Thyroid gland (tissue), 4 donors: ENCODE measurements around the gene CFAP221.

Experiments
- POLR2A ChIP-seq, 2 donors: fragments of 450-650 bp; IDR thresholded peaks; one replicate each; pipeline ENCODE4 v1.6.1; 2017; ENCODE audit warnings: antibody characterized with exemption in 2 of 2, mild to moderate bottlenecking in 2 of 2, moderate library complexity in 1 of 2
- TF ChIP-seq, protein P1 (sequence below), 6 experiments: fragments of 200-600 bp in 3 of 6; fragments of 450-650 bp in 3 of 6; sonication (generic) in 3 of 6; IDR thresholded peaks; one replicate each; pipeline ENCODE4 v1.5.1; 2016 to 2019; ENCODE audit warnings: antibody characterized with exemption in 6 of 6, mild to moderate bottlenecking in 2 of 6, inconsistent platforms in 1 of 6, moderate library complexity in 1 of 6

GRCh38 chr2:119703526-119703925 is 159.3 kb downstream of the CFAP221 start:
- TF ChIP-seq POLR2A (IDR thresholded peaks at IDR 0.05): no peak
- TF ChIP-seq, protein P1, sequence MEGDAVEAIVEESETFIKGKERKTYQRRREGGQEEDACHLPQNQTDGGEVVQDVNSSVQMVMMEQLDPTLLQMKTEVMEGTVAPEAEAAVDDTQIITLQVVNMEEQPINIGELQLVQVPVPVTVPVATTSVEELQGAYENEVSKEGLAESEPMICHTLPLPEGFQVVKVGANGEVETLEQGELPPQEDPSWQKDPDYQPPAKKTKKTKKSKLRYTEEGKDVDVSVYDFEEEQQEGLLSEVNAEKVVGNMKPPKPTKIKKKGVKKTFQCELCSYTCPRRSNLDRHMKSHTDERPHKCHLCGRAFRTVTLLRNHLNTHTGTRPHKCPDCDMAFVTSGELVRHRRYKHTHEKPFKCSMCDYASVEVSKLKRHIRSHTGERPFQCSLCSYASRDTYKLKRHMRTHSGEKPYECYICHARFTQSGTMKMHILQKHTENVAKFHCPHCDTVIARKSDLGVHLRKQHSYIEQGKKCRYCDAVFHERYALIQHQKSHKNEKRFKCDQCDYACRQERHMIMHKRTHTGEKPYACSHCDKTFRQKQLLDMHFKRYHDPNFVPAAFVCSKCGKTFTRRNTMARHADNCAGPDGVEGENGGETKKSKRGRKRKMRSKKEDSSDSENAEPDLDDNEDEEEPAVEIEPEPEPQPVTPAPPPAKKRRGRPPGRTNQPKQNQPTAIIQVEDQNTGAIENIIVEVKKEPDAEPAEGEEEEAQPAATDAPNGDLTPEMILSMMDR (IDR thresholded peaks at IDR 0.05): no peak
